H1 (cell line): ENCODE measurements around the gene CCDC196. TPM values are rescaled to one million over a fixed set of nuclear protein-coding genes. Genes with fewer than 3 reads are reported as not detected.

Experiments
- CTCF ChIA-PET: fragments of 300-600 bp; sonication (Branson Sonifier 250); formaldehyde crosslinking; loops from one replicate; lab custom pipeline; 2021; ENCODE audit not compliant: partially characterized antibody; lab: Charles Lee
- POLR2A ChIA-PET: fragments of 300-600 bp; sonication (Branson Sonifier 250); formaldehyde crosslinking; loops from one replicate; lab custom pipeline; 2021; ENCODE audit warnings: inconsistent platforms; ENCODE audit not compliant: partially characterized antibody; lab: Charles Lee
- DNase-seq, 2 experiments: peaks; one replicate each; pipeline versions ENCODE4 v3.0.0 to v3.0.0-alpha.2; 2010 to 2022; ENCODE audit warnings: low spot score in 2 of 2, low read depth in 1 of 2, mixed read lengths in 1 of 2
- FAIRE-seq: peaks from 2 replicates; lab custom pipeline; 2011; peaks lifted over from hg19 to GRCh38; lab: Jason Lieb, UNC
- H2AFZ ChIP-seq: 2 replicates; pipeline ENCODE4 v1.8.1; 2012; ENCODE audit warnings: low read length, inconsistent platforms
- H2AK5ac ChIP-seq: 2 replicates; pipeline ENCODE4 v1.6.1; 2013; ENCODE audit warnings: low read depth, low read length
- H2BK120ac ChIP-seq: replicated peaks from 2 replicates; pipeline ENCODE3; 2013; ENCODE audit warnings: low read depth, low read length, inconsistent platforms
- H2BK12ac ChIP-seq: 2 replicates; pipeline ENCODE4 v1.6.1; 2013; ENCODE audit warnings: low read depth, low read length
- H2BK15ac ChIP-seq: 2 replicates; pipeline ENCODE4 v1.6.1; 2013; ENCODE audit warnings: low read length
- H2BK20ac ChIP-seq: 2 replicates; pipeline ENCODE4 v1.6.1; 2013; ENCODE audit warnings: low read length
- H2BK5ac ChIP-seq: 2 replicates; pipeline ENCODE4 v1.6.1; 2013; ENCODE audit warnings: low read depth, low read length
- H3K14ac ChIP-seq: 2 replicates; pipeline ENCODE4 v1.6.1; 2013; ENCODE audit warnings: inconsistent platforms; ENCODE audit not compliant: insufficient read length
- H3K18ac ChIP-seq: 2 replicates; pipeline ENCODE4 v1.6.1; 2013; ENCODE audit warnings: low read length; ENCODE audit errors: extremely low read depth
- H3K23ac ChIP-seq: 2 replicates; pipeline ENCODE4 v1.6.1; 2013; ENCODE audit warnings: inconsistent platforms; ENCODE audit not compliant: insufficient read length
- H3K23me2 ChIP-seq: 2 replicates; pipeline ENCODE4 v1.6.1; 2013; ENCODE audit warnings: low read depth, low read length
- H3K27ac ChIP-seq: 2 replicates; pipeline ENCODE4 v1.6.1; 2011; ENCODE audit warnings: low read depth, low read length, inconsistent platforms
- H3K27me3 ChIP-seq, 4 experiments: replicated peaks in 1 of 4; 1 replicate in 1 of 4; 2 replicates in 3 of 4; pipeline versions ENCODE4 v1.6.1 to v1.8.1; 2011 to 2013; ENCODE audit warnings: low read length in 3 of 4, mild to moderate bottlenecking in 3 of 4, inconsistent platforms in 2 of 4, mixed read lengths in 2 of 4, moderate library complexity in 1 of 4; ENCODE audit not compliant: control insufficient read depth in 3 of 4, insufficient read depth in 3 of 4; ENCODE audit errors: extremely low read depth in 1 of 4
- H3K36me3 ChIP-seq, 4 experiments: 2 replicates each; pipeline versions ENCODE4 v1.6.1 to v1.8.1; 2011 to 2013; ENCODE audit warnings: mild to moderate bottlenecking in 4 of 4, low read length in 3 of 4, moderate library complexity in 2 of 4, control low read depth in 1 of 4, inconsistent platforms in 1 of 4; ENCODE audit not compliant: insufficient read depth in 4 of 4, control insufficient read depth in 2 of 4
- H3K4ac ChIP-seq: replicated peaks from 2 replicates; pipeline ENCODE3; 2013; ENCODE audit warnings: low read length, low read depth, mixed read lengths, inconsistent platforms; ENCODE audit not compliant: insufficient read length
- H3K4me1 ChIP-seq, 4 experiments: replicated peaks in 1 of 4; 1 replicate in 1 of 4; 2 replicates in 3 of 4; pipeline versions ENCODE4 v1.6.1 to v1.8.1; 2011 to 2013; ENCODE audit warnings: low read length in 3 of 4, inconsistent platforms in 2 of 4, mixed read lengths in 1 of 4; ENCODE audit not compliant: insufficient read depth in 4 of 4, control insufficient read depth in 3 of 4
- H3K4me2 ChIP-seq, 2 experiments: 2 replicates each; pipeline versions ENCODE4 v1.6.1 to v1.8.1; 2011 to 2013; ENCODE audit warnings: low read depth in 2 of 2, low read length in 2 of 2, control low read depth in 1 of 2, inconsistent platforms in 1 of 2, mild to moderate bottlenecking in 1 of 2; ENCODE audit not compliant: insufficient read depth in 1 of 2
- H3K4me3 ChIP-seq, 4 experiments: fragments of 200-600, 300-600 bp in 1 of 4; sonication (generic), shearing (Covaris generic), sonication (Bioruptor Twin) in 1 of 4; 2 replicates each; pipeline versions ENCODE4 v1.5.1 to v1.8.1; 2011 to 2016; ENCODE audit warnings: low read length in 4 of 4, low read depth in 3 of 4, control low read depth in 2 of 4, inconsistent platforms in 2 of 4, mild to moderate bottlenecking in 2 of 4, mixed read lengths in 1 of 4, moderate library complexity in 1 of 4; ENCODE audit not compliant: insufficient read depth in 2 of 4; ENCODE audit errors: extremely low read depth in 1 of 4
- H3K56ac ChIP-seq: replicated peaks from 2 replicates; pipeline ENCODE3; 2013; ENCODE audit warnings: low read depth, mild to moderate bottlenecking, mixed read lengths, low read length, inconsistent platforms; ENCODE audit not compliant: insufficient read length
- H3K79me1 ChIP-seq: 2 replicates; pipeline ENCODE4 v1.6.1; 2013; ENCODE audit warnings: low read depth, low read length, control low read depth
- H3K79me2 ChIP-seq, 2 experiments: 2 replicates each; pipeline versions ENCODE4 v1.6.1 to v1.8.1; 2012 to 2013; ENCODE audit warnings: low read length in 2 of 2, mild to moderate bottlenecking in 2 of 2, inconsistent platforms in 1 of 2; ENCODE audit not compliant: insufficient read depth in 2 of 2, control insufficient read depth in 1 of 2
- H3K9ac ChIP-seq, 4 experiments: replicated peaks in 1 of 4; 1 replicate in 1 of 4; 2 replicates in 3 of 4; pipeline versions ENCODE4 v1.6.1 to v1.8.1; 2011 to 2013; ENCODE audit warnings: low read depth in 3 of 4, low read length in 3 of 4, control low read depth in 2 of 4, mild to moderate bottlenecking in 2 of 4, moderate library complexity in 2 of 4, inconsistent platforms in 1 of 4; ENCODE audit errors: extremely low read depth in 1 of 4
- H3K9me3 ChIP-seq, 2 experiments: 2 replicates each; pipeline versions ENCODE4 v1.6.1 to v1.8.1; 2012 to 2013; ENCODE audit warnings: mild to moderate bottlenecking in 2 of 2, moderate library complexity in 2 of 2, control low read depth in 1 of 2, inconsistent platforms in 1 of 2, low read depth in 1 of 2, low read length in 1 of 2, mixed read lengths in 1 of 2; ENCODE audit not compliant: insufficient read depth in 2 of 2
- H4K20me1 ChIP-seq, 2 experiments: replicated peaks in 1 of 2; 2 replicates each; pipeline versions ENCODE3 to v1.8.1; 2011 to 2013; ENCODE audit warnings: inconsistent platforms in 2 of 2, low read length in 2 of 2, mild to moderate bottlenecking in 1 of 2; ENCODE audit not compliant: insufficient read depth in 2 of 2, control insufficient read depth in 1 of 2
- H4K5ac ChIP-seq: 2 replicates; pipeline ENCODE4 v1.6.1; 2013; ENCODE audit warnings: low read length, low read depth, mixed read lengths, inconsistent platforms; ENCODE audit not compliant: insufficient read length
- H4K8ac ChIP-seq: 2 replicates; pipeline ENCODE4 v1.8.0; 2013; ENCODE audit warnings: mild to moderate bottlenecking, moderate library complexity, low read length, inconsistent platforms; ENCODE audit not compliant: insufficient read depth; ENCODE audit errors: extremely low read depth
- H4K91ac ChIP-seq: replicated peaks from 2 replicates; pipeline ENCODE3; 2013; ENCODE audit warnings: low read length, mixed read lengths, inconsistent platforms; ENCODE audit not compliant: insufficient read length
- ATF3 ChIP-seq: IDR thresholded peaks from 2 replicates; pipeline ENCODE4 v1.6.1; 2011; ENCODE audit warnings: low read depth, mild to moderate bottlenecking, low read length; ENCODE audit not compliant: insufficient read depth
- HDAC2 ChIP-seq, 2 experiments: fragments of 300-600 bp in 1 of 2; sonication (generic) in 1 of 2; IDR thresholded peaks; 2 replicates each; pipeline ENCODE4 v1.6.1; 2011 to 2012; ENCODE audit warnings: low read depth in 2 of 2, low read length in 2 of 2, mild to moderate bottlenecking in 2 of 2, moderate library complexity in 2 of 2, borderline replicate concordance in 1 of 2, inconsistent platforms in 1 of 2
- JUN ChIP-seq: IDR thresholded peaks from 2 replicates; pipeline ENCODE4 v1.6.1; 2011; ENCODE audit warnings: low read depth, mild to moderate bottlenecking, improper control_type of control experiment, low read length
- MAX ChIP-seq: IDR thresholded peaks from 2 replicates; pipeline ENCODE4 v1.6.1; 2012; ENCODE audit warnings: inconsistent platforms
- PHF8 ChIP-seq: fragments of 200-600 bp; sonication (generic); conservative IDR thresholded peaks from 2 replicates; pipeline ENCODE4 v1.7.1; 2012; ENCODE audit warnings: low read depth, mild to moderate bottlenecking, inconsistent platforms, low read length, moderate library complexity
- SIN3A ChIP-seq, 2 experiments: IDR thresholded peaks in 1 of 2; conservative IDR thresholded peaks in 1 of 2; 2 replicates each; pipeline ENCODE4 v1.6.1; 2011 to 2012; ENCODE audit warnings: low read length in 2 of 2, improper control_type of control experiment in 1 of 2, low read depth in 1 of 2, mild to moderate bottlenecking in 1 of 2
- TEAD4 ChIP-seq: IDR thresholded peaks from 2 replicates; pipeline ENCODE4 v1.6.1; 2012; ENCODE audit warnings: low read depth, low read length, inconsistent platforms, mixed read lengths
- WGBS, 2 experiments: shearing (Covaris generic) in 1 of 2; methylation state at CpG; one replicate each; pipeline versions ENCODE4 v1.1.6 to v1.1.7; 2013 to 2015; ENCODE audit warnings: low lambda C conversion rate in 2 of 2, mixed read lengths in 2 of 2, inconsistent platforms in 1 of 2, low coverage in 1 of 2, missing lambda C conversion rate in 1 of 2; ENCODE audit not compliant: insufficient replicate concordance in 2 of 2, insufficient coverage in 1 of 2, insufficient read length in 1 of 2; ENCODE audit errors: extremely low coverage in 1 of 2, missing lambda C conversion rate in 1 of 2; 5-methylcytosine and 5-hydroxymethylcytosine counted together
- polyA plus RNA-seq, 7 experiments: library from polyadenylated mRNA; depleted of rRNA in 3 of 7; stranded (reverse) in 5 of 7; unstranded in 2 of 7; fragments of >200 nt in 5 of 7; fragments of 200-250 nt in 2 of 7; gene quantifications; 1 replicate in 5 of 7; 2 replicates in 1 of 7; 4 replicates in 1 of 7; pipeline versions ENCODE4 v1.2.1 to v1.2.3, GENCODE V29; 2011 to 2013; ENCODE audit warnings: missing spikeins in 2 of 7, mixed read lengths in 2 of 7
- total RNA-seq: library from RNA; stranded (reverse); fragmentation: NEBNext Ultra II Directional; extraction: Animal tissue kit (Norgen Biotek cat#: 25700); gene quantifications from 2 replicates; pipeline ENCODE4 v1.2.1, GENCODE V29; 2021

The CCDC196 gene
- total and polyA plus RNA-seq, 2 of the 8 experiments (the other 6 are each of a cell fraction or from before 2014, with no cell fraction given): not detected

- no peak overlapping the region for H3K14ac ChIP-seq
- FAIRE-seq: no peak
- no peak overlapping the region for H2BK15ac ChIP-seq
- H3K4me1 ChIP-seq: no peaks in the 10 kb centered on the region
- H3K79me2 ChIP-seq: no peaks in the 10 kb centered on the region
- H3K79me1 ChIP-seq: no peaks in the 10 kb centered on the region
- DNase-seq: no peak
- H3K9ac ChIP-seq: no peak overlapping the region; a peak in 2 of 7 replicates
- H2AK5ac ChIP-seq: no peak overlapping the region
- H2BK12ac ChIP-seq: no peak overlapping the region
- no peak overlapping the region for H3K4me3 ChIP-seq
- no peak overlapping the region for H3K4ac ChIP-seq
- H4K5ac ChIP-seq: no peak overlapping the region
- no peak overlapping the region for H3K18ac ChIP-seq
- H2BK5ac ChIP-seq: no peak overlapping the region
- H3K23me2 ChIP-seq: no peaks in the 10 kb centered on the region
- no peak overlapping the region for H2BK20ac ChIP-seq
- no peak overlapping the region for H4K91ac ChIP-seq
- no peaks in the 10 kb centered on the region for H3K9me3 ChIP-seq
- H4K20me1 ChIP-seq: no peaks in the 10 kb centered on the region
- no peak overlapping the region for H2BK120ac ChIP-seq
- H3K56ac ChIP-seq: no peak overlapping the region
- 86% methylated on average over 3 of the region's 3 CpGs; no CpG with 5 or more reads in 1 of the 2 experiments for WGBS, 2 experiments
- CTCF ChIA-PET: interaction anchor here (0.6 to 2.6 kb wide), 8 partner anchors 8 to 1214 kb away, joined by 3 to 9 read pairs (median 3); no protein-coding TSS in a partner anchor
- H3K4me2 ChIP-seq: no peak overlapping the region
- no peak overlapping the region for H3K27ac ChIP-seq
- TF ChIP-seq JUN: no peak
- TF ChIP-seq PHF8: no peak
- no peak for TF ChIP-seq MAX
- no peak for TF ChIP-seq TEAD4
- no peak for TF ChIP-seq HDAC2 (IDR thresholded peaks at IDR 0.05; ENCODE audit: borderline replicate concordance in 1 of 2, low read depth in 2 of 2, low read length in 2 of 2)
- no peak for TF ChIP-seq ATF3
- TF ChIP-seq SIN3A (conservative IDR thresholded peaks at IDR 0.05 in 1 of 2, IDR thresholded peaks at IDR 0.05 in 1 of 2; ENCODE audit: low read depth in 1 of 2, low read length in 2 of 2): no peak
- TF ChIP-seq, all 59 proteins: peak for 0
- Histone ChIP-seq H4K8ac (no peak overlapping the region), H3K27me3 (no peaks in the 10 kb centered on the region), H3K23ac (no peak overlapping the region), H3K36me3 (no peaks in the 10 kb centered on the region), H2AFZ (no peak overlapping the region)
- POLR2A ChIA-PET: interaction anchor here (1.3 kb wide), 1 partner anchor 13 kb away, joined by 3 read pairs; no protein-coding TSS in a partner anchor
Observed at GRCh38 chr14:66490143-66491111, 4.3 kb downstream of the CCDC196 start.
